ENCODE measurements around the gene ECHDC3. TPM values are rescaled to one million over a fixed set of nuclear protein-coding genes. Genes with fewer than 3 reads are reported as not detected.

ECHDC3 gene
- total and polyA plus RNA-seq, 5 donors = 62.3 to 74.9 (median 70.1) TPM

Other genes with a start within 250 kb of the ECHDC3 start
- gene USP6NL, start 130.7 kb upstream of the ECHDC3 start, total RNA-seq = 10 to 100 TPM in 2 of 4 donors, 1 to 10 TPM in 2; 8.7 to 12.5 (median 9.8) TPM
- gene USP6NL, start 130.7 kb upstream of the ECHDC3 start, polyA plus RNA-seq = 3.9 TPM
- gene PROSER2, start 81.0 kb downstream of the ECHDC3 start, total RNA-seq = 1 to 10 TPM; 1.5 to 2.2 (median 1.9) TPM
- 0.72 TPM for gene PROSER2, start 81.0 kb downstream of the ECHDC3 start, polyA plus RNA-seq

Measured in right cardiac atrium (tissue), 5 donors.